LNCaP clone FGC (cell line): ENCODE results near the gene GABRG3.

Experiments used
- DNase-seq: peaks from one replicate; pipeline ENCODE4 v3.0.0-alpha.2; 2011; ENCODE audit warnings: low read depth
- H3K4me3 ChIP-seq: 2 replicates; pipeline ENCODE4 v1.5.1; 2011; ENCODE audit warnings: mild to moderate bottlenecking, low read depth, low read length, control low read depth
- CTCF ChIP-seq: IDR thresholded peaks from 2 replicates; pipeline ENCODE4 v1.5.1; 2012; ENCODE audit warnings: mild to moderate bottlenecking; ENCODE audit not compliant: control insufficient read depth, insufficient read depth; ENCODE audit errors: extremely low read depth

Gene GABRG3

DNA sequence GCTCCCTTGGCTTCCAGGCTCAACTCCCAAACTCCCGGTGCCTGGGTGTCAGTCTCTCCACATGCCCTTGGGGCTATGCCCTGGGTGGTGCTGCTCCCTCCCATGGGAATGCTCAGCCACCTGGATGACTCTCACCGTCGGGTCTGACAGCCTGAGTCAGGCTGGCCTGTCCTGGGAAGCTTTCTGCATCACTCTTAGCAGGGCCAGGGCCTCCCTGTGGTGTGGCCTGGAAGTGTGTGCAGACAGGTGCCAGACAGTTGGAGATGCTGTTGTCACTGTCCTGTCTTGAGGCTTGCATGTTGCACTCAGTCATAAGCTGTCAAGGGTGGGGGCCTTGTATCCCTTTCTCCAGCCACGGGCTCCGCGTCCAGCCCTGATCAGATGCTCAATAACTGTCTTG lies 71.7 kb downstream of the GABRG3 start:
- no peak for DNase-seq
- TF ChIP-seq CTCF = no peak
- H3K4me3 ChIP-seq = no peak overlapping the region

- no peak overlapping the region for H3K4me3 ChIP-seq
- DNase-seq = no peak
- no peak for TF ChIP-seq CTCF
These were observed 72.8 kb downstream of the GABRG3 start for GRCh38 chr15:27043770-27044169.

- no peak for TF ChIP-seq CTCF
- DNase-seq = no peak
- no peak overlapping the region for H3K4me3 ChIP-seq
These were observed 74.8 kb downstream of the GABRG3 start for GRCh38 chr15:27045796-27046195.

DNA sequence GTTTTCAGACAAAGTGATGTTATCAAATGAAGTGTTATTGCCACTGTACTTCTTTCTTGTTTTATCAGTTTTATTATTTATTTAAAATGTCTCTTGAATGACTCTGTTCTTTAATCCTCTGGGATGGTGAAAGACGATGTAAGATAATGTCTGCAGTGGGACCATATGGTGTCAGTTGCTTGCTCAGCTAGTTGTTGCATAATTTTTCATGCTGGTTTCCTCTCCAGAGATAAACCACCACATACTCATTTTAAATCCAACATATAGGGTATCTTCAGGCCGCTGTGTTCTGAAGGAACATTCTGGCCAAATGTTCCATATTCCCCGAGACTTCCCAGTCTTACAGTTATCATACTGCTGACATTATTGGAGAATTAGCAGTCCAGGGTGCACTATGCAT lies 75.9 kb downstream of the GABRG3 start:
- no peak for TF ChIP-seq CTCF
- no peak for DNase-seq
- H3K4me3 ChIP-seq = no peak overlapping the region

- no peak for DNase-seq
- TF ChIP-seq CTCF = no peak
- H3K4me3 ChIP-seq = no peak overlapping the region
These were observed 79.2 kb downstream of the GABRG3 start for GRCh38 chr15:27050163-27050562.

- no peak overlapping the region for H3K4me3 ChIP-seq
- no peak for DNase-seq
- TF ChIP-seq CTCF = no peak
These were observed 83.4 kb downstream of the GABRG3 start for GRCh38 chr15:27054426-27054825.

DNA sequence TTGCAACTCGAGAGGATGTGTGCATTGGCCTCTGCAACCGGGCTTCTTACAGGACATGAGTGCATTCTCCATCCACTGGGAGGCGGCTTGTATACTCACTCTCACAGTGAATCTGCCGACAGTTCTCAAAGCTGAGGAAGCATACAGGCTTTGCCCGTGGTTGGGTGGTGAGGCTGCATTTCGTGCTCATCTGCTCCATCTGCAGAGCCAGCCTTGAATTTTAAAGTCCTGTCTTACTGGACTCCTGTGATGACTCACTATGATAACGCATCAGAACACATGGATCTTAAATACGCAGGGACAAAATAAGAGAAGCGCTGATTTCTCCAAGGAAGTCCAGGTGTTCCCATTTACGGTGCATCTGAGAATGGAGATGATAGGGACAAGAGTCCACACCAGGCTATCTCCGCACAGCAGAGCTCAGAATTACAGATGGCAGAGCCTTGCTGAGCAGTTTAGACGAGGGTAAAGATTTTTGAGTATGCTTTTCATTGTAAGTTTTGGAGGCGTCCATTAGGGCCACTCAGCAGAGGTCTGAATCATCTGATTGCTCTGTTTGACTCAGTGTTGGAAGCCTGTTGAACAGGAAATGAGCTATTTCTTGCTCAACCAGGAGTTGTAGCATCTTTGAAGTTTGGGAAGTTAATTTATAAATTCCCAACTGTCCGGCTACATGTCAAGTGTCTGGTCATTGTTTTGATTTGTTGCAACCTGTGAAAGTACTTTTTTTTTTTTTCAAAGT lies 87.1 kb downstream of the GABRG3 start:
- peak; percentile 6 for DNase-seq
- TF ChIP-seq CTCF = no peak
- H3K4me3 ChIP-seq = no peak overlapping the region
